Left kidney (tissue), 2 donors: ENCODE results near the gene SH2D3A. TPM values are rescaled to one million over a fixed set of nuclear protein-coding genes. Genes with fewer than 3 reads are reported as not detected.
"Not testable (repeated sequence)": the region's sequence is repeated elsewhere in the genome, so short reads cannot be mapped to it uniquely, and the experiment has no call there.

ENCODE experiments used
- DNase-seq: peaks from one replicate; pipeline ENCODE4 v3.0.0-alpha.2; 2013
- polyA plus RNA-seq: library from polyadenylated mRNA; unstranded; fragments of 120-200 nt; gene quantifications from one replicate; pipeline ENCODE4 v1.2.1, GENCODE V29; 2013; ENCODE audit not compliant: insufficient read length

Gene SH2D3A
- polyA plus RNA-seq, 1 donor = 6.2 TPM

GRCh38 chr19:6761053-6761676 lies 6.1 kb downstream of the SH2D3A start:
- DNase-seq = no peak

- no peak for DNase-seq
Observed at GRCh38 chr19:6760606-6761005, 6.6 kb downstream of the SH2D3A start.

GRCh38 chr19:6754653-6755463 lies 12.4 kb downstream of the SH2D3A start:
- no peak for DNase-seq

- no peak for DNase-seq
Observed at GRCh38 chr19:6754136-6754535, 13.1 kb downstream of the SH2D3A start.

- DNase-seq = no peak
Observed at GRCh38 chr19:6753178-6754031, 13.8 kb downstream of the SH2D3A start.

- DNase-seq = no peak
Observed at GRCh38 chr19:6752256-6753177, 14.7 kb downstream of the SH2D3A start.

GRCh38 chr19:6751189-6751588 lies 16.0 kb downstream of the SH2D3A start:
- no peak for DNase-seq

GRCh38 chr19:6750062-6750461 lies 17.2 kb downstream of the SH2D3A start:
- no peak for DNase-seq

GRCh38 chr19:6748543-6748942 lies 18.7 kb downstream of the SH2D3A start:
- DNase-seq = not testable (repeated sequence)

- no peak for DNase-seq
Observed at GRCh38 chr19:6745965-6746364, 21.3 kb downstream of the SH2D3A start.

- DNase-seq = no peak
Observed at GRCh38 chr19:6744381-6745301, 22.6 kb downstream of the SH2D3A start.

- no peak for DNase-seq
Observed at GRCh38 chr19:6743714-6744380, 23.4 kb downstream of the SH2D3A start.

GRCh38 chr19:6743066-6743465 lies 24.2 kb downstream of the SH2D3A start:
- no peak for DNase-seq

GRCh38 chr19:6740589-6741343 lies 26.5 kb downstream of the SH2D3A start:
- DNase-seq = no peak

- no peak for DNase-seq
Observed at GRCh38 chr19:6739883-6740588, 27.2 kb downstream of the SH2D3A start.

GRCh38 chr19:6739390-6739882 lies 27.8 kb downstream of the SH2D3A start, which contains the start of gene TRIP10:
TSS of gene TRIP10 (plus strand) at chr19:6739680. CDS start at chr19:6739762, 82 bp downstream.
- DNase-seq = no peak

GRCh38 chr19:6738787-6739389 lies 28.3 kb downstream of the SH2D3A start:
- DNase-seq = no peak
